Heart left ventricle (tissue), 16 donors: ENCODE results near the gene LBX2. TPM values are rescaled to one million over a fixed set of nuclear protein-coding genes. Genes with fewer than 3 reads are reported as not detected.

Experiments used
- ATAC-seq, 4 donors: fragments of 200-7000 bp; cut with Tn5 transposase; one replicate each; pipeline ENCODE4 v1.9.1; 2020 to 2022; ENCODE audit warnings: moderate library complexity in 4 of 4, mild to moderate bottlenecking in 3 of 4, moderate number of reproducible peaks in 1 of 4
- DNase-seq, 5 donors: peaks; one replicate each; pipeline ENCODE4 v3.0.0-alpha.2; 2020
- H3K27ac ChIP-seq, 12 donors: fragments of 200-600 bp; sonication (generic) in 4 of 12; one replicate each; pipeline versions ENCODE4 v1.5.0 to v1.8.0; 2016 to 2022; ENCODE audit warnings: mild to moderate bottlenecking in 2 of 12
- H3K27me3 ChIP-seq, 9 donors: fragments of 200-600 bp; sonication (generic) in 2 of 9; one replicate each; pipeline versions ENCODE4 v1.5.1 to v1.8.0; 2016 to 2022; ENCODE audit warnings: mild to moderate bottlenecking in 3 of 9
- H3K36me3 ChIP-seq, 9 donors: fragments of 200-600 bp; sonication (generic) in 2 of 9; one replicate each; pipeline versions ENCODE4 v1.5.0 to v1.8.0; 2018 to 2022; ENCODE audit warnings: mild to moderate bottlenecking in 2 of 9
- H3K4me1 ChIP-seq, 12 donors: fragments of 200-600 bp; sonication (generic) in 4 of 12; one replicate each; pipeline versions ENCODE4 v1.5.0 to v1.8.0; 2016 to 2022; ENCODE audit warnings: mild to moderate bottlenecking in 3 of 12
- H3K4me3 ChIP-seq, 12 donors: fragments of 200-600 bp; sonication (generic) in 4 of 12; one replicate each; pipeline versions ENCODE4 v1.5.0 to v1.8.0; 2017 to 2022; ENCODE audit warnings: mild to moderate bottlenecking in 9 of 12, moderate library complexity in 4 of 12
- H3K9me3 ChIP-seq, 12 donors: fragments of 200-600 bp; sonication (generic) in 4 of 12; one replicate each; pipeline versions ENCODE4 v1.5.0 to v1.8.0; 2016 to 2022; ENCODE audit warnings: mild to moderate bottlenecking in 1 of 12
- CTCF ChIP-seq, 12 donors: fragments of 200-600 bp; sonication (generic) in 4 of 12; IDR thresholded peaks; one replicate each; pipeline versions ENCODE4 v1.5.0 to v1.8.0; 2018 to 2022; ENCODE audit warnings: antibody characterized with exemption in 12 of 12, mild to moderate bottlenecking in 5 of 12
- POLR2A ChIP-seq, 2 donors: fragments of 450-650 bp; IDR thresholded peaks; one replicate each; pipeline ENCODE4 v1.6.1; 2017; ENCODE audit warnings: antibody characterized with exemption in 2 of 2, mild to moderate bottlenecking in 2 of 2, moderate library complexity in 2 of 2
- WGBS, 4 donors: extraction: QIAGEN DNeasy Blood & Tissue Kit in 2 of 4; methylation state at CpG; one replicate each; pipeline versions ENCODE4 v1.1.5 to v1.1.7; 2013 to 2018; 5-methylcytosine and 5-hydroxymethylcytosine counted together
- intact Hi-C, 10 donors: fragments of 100-400 bp; cut with DNase I; formaldehyde crosslinking; loops; one replicate each; pipeline versions ENCODE4 v1.11.1 to v1.14.2; 2022
- polyA plus RNA-seq, 2 donors: library from polyadenylated mRNA; stranded (reverse); fragments of 200-250 nt; gene quantifications; one replicate each; pipeline ENCODE4 v1.2.3, GENCODE V29; 2013
- total RNA-seq, 9 donors: library from RNA; depleted of rRNA in 2 of 9; stranded (reverse); fragments of >200 nt in 2 of 9; fragmentation: NEBNext Ultra II Directional in 3 of 9; extraction: Animal tissue kit (Norgen Biotek cat#: 25700) in 3 of 9; gene quantifications; one replicate each; pipeline versions ENCODE4 v1.1.0 to v1.2.4, GENCODE V29; 2016 to 2023
- donor health status: ischemic (EF 13 %, LVEDD 7.1; RV severe dilation, severe dysfunction).
- donor health status: healthy with polysubstance abuse.
- donor health status: DM: no; HTN: yes; CAD: no.
- donor health status: DM: no; HTN: no; CAD: no.
- donor health status: ischemic (EF 25% LVEDD 6.9; RV normal size, moderate dysfunction).
- donor health status: ischemic (EF 25% LVEDD 5.7; RV mildly dilated, moderate dysfunction).
- donor health status: healthy.
- donor health status: DM: yes; HTN: yes; CAD: no.
- donor health status: ischemic (EF 35%, LVEDD 5.7; RV mildly dilated, moderate dysfunction).
- donor health status: nonischemic (EF 11% LVEDD 7.7; RV severe dilation, severe dysfunction).
- donor health status: DM: yes; HTN: yes; CAD: no.
- donor health status: PGD.
- donor health status: ischemic (EF 29% LVEDD 5.4; RV normal size, mild dysfunction).
- donor health status: nonischemic (EF 23%, LVEDD 6.1; RV moderate dilation, normal function).

LBX2 gene
- total and polyA plus RNA-seq, 11 donors = 0.14 to 1.7 (median 0.67) TPM; not detected in 2

- peaks cover 5 to 31% (median 26%) of the 10 kb centered on the region in 12 donors for H3K4me1 ChIP-seq
- no peak for DNase-seq
- no peaks in the 10 kb centered on the region for H3K9me3 ChIP-seq
- TF ChIP-seq POLR2A (IDR thresholded peaks at IDR 0.05) (no peak), CTCF (IDR thresholded peaks at IDR 0.05) (no peak)
- H3K36me3 ChIP-seq = peaks cover 0 to 41% (median 40%) of the 10 kb centered on the region in 9 donors
- intact Hi-C loops = no loop called here
- no peak for ATAC-seq
- H3K27ac ChIP-seq = no peak overlapping the region
- peaks cover 21 to 38% (median 32%) of the 10 kb centered on the region in 9 donors for H3K27me3 ChIP-seq
- no peak overlapping the region for H3K4me3 ChIP-seq
- WGBS, 4 donors = 83 to 94% (median 86%) methylated on average over 1 of the region's 1 CpG
These were observed 4.0 kb downstream of the LBX2 start for GRCh38 chr2:74495440-74495839.

GRCh38 chr2:74493546-74493945 lies 5.9 kb downstream of the LBX2 start:
- H3K4me3 ChIP-seq = no peak overlapping the region
- peaks cover 5 to 14% (median 11%) of the 10 kb centered on the region in 12 donors for H3K4me1 ChIP-seq
- peaks cover 0 to 58% (median 46%) of the 10 kb centered on the region in 9 donors for H3K36me3 ChIP-seq
- whole genome bisulfite sequencing, 4 donors = 88 to 95% (median 91%) methylated on average over 3 of the region's 3 CpGs
- H3K9me3 ChIP-seq = no peaks in the 10 kb centered on the region
- intact Hi-C loops = no loop called here
- DNase-seq = no peak
- ATAC-seq = no peak
- H3K27ac ChIP-seq = no peak overlapping the region
- H3K27me3 ChIP-seq = peaks cover 6 to 19% (median 13%) of the 10 kb centered on the region in 9 donors
- no peak for TF ChIP-seq CTCF (IDR thresholded peaks at IDR 0.05)
- TF ChIP-seq POLR2A (IDR thresholded peaks at IDR 0.05) = no peak

GRCh38 chr2:74491648-74492544 lies 7.5 kb downstream of the LBX2 start:
- Histone ChIP-seq H3K36me3 (peaks cover 0 to 74% (median 53%) of the 10 kb centered on the region in 9 donors), H3K27me3 (peaks cover 0 to 2% (median 0%) of the 10 kb centered on the region in 9 donors), H3K9me3 (no peaks in the 10 kb centered on the region), H3K4me1 (no peaks in the 10 kb centered on the region), H3K4me3 (no peak overlapping the region), H3K27ac (no peak overlapping the region)
- no peak for TF ChIP-seq POLR2A (IDR thresholded peaks at IDR 0.05)
- no peak for TF ChIP-seq CTCF (IDR thresholded peaks at IDR 0.05)
- ATAC-seq (no peak), DNase-seq (no peak)
- WGBS, 4 donors = 93 to 98% (median 95%) methylated on average over 11 to 12 of the region's 12 CpGs
- intact Hi-C loops = no loop called here

- Histone ChIP-seq H3K27me3 (no peaks in the 10 kb centered on the region), H3K27ac (no peak overlapping the region), H3K36me3 (peaks cover 0 to 94% (median 69%) of the 10 kb centered on the region in 9 donors), H3K9me3 (no peaks in the 10 kb centered on the region), H3K4me3 (no peak overlapping the region), H3K4me1 (no peaks in the 10 kb centered on the region)
- intact Hi-C loops = loop anchor here in 1 of 10 donors (5.0 kb wide), 1 partner anchor 37 kb away; the partner anchor contains the start of genes AUP1, DQX1 and HTRA2
- 92 to 97% (median 92%) methylated on average over 9 of the region's 9 CpGs; no CpG with 5 or more reads in 1 of the 4 donors for WGBS, 4 donors
- no peak for DNase-seq
- ATAC-seq = no peak
- TF ChIP-seq CTCF (IDR thresholded peaks at IDR 0.05) = no peak
These were observed 9.5 kb downstream of the LBX2 start for GRCh38 chr2:74489906-74490305.
